OCI-LY1 (cell line): ENCODE data around the gene GPATCH8.

Experiments used
- H2AFZ ChIP-seq: fragments of 200-600 bp; sonication (generic), shearing (Covaris generic); 2 replicates; pipeline ENCODE4 v1.6.0; 2014; ENCODE audit warnings: antibody characterized with exemption, mild to moderate bottlenecking, low read length
- H3F3A ChIP-seq: fragments of 200-600 bp; sonication (generic), shearing (Covaris generic); 2 replicates; pipeline ENCODE4 v1.6.0; 2014; ENCODE audit warnings: mild to moderate bottlenecking, antibody characterized with exemption, low read length, moderate library complexity; ENCODE audit not compliant: insufficient read depth
- H3K27ac ChIP-seq: fragments of 200-600 bp; sonication (generic); 2 replicates; pipeline ENCODE4 v1.5.1; 2014; ENCODE audit warnings: low read length, mixed run types, mild to moderate bottlenecking, low read depth; ENCODE audit not compliant: poor library complexity, severe bottlenecking
- H3K27me3 ChIP-seq: fragments of 200-600 bp; sonication (generic); 2 replicates; pipeline ENCODE4 v1.6.0; 2014; ENCODE audit warnings: antibody characterized with exemption, mild to moderate bottlenecking, low read length, moderate library complexity; ENCODE audit not compliant: insufficient read depth
- H3K36me3 ChIP-seq: fragments of 200-600 bp; sonication (generic); 2 replicates; pipeline ENCODE4 v1.6.1; 2014; ENCODE audit warnings: mild to moderate bottlenecking, antibody characterized with exemption, low read length, moderate library complexity, mixed read lengths; ENCODE audit not compliant: insufficient read depth
- H3K4me1 ChIP-seq: fragments of 200-600 bp; sonication (generic); 2 replicates; pipeline ENCODE4 v1.5.1; 2014; ENCODE audit warnings: mild to moderate bottlenecking, low read length, moderate library complexity; ENCODE audit not compliant: insufficient read depth, severe bottlenecking
- H3K4me2 ChIP-seq: fragments of 200-600 bp; sonication (generic), shearing (Covaris generic); 2 replicates; pipeline ENCODE4 v1.6.1; 2014; ENCODE audit warnings: low read length
- H3K4me3 ChIP-seq: fragments of 200-600 bp; sonication (generic); 2 replicates; pipeline ENCODE4 v1.5.1; 2014; ENCODE audit warnings: low read length, low read depth, mild to moderate bottlenecking, mixed read lengths; ENCODE audit not compliant: poor library complexity, severe bottlenecking
- H3K79me2 ChIP-seq: fragments of 200-600 bp; shearing (Covaris generic); 2 replicates; pipeline ENCODE4 v1.6.1; 2016; ENCODE audit warnings: mixed run types, low read length, mixed read lengths; ENCODE audit not compliant: insufficient read depth
- H3K9ac ChIP-seq: fragments of 200-600 bp; sonication (generic), shearing (Covaris generic); 2 replicates; pipeline ENCODE4 v1.6.1; 2014; ENCODE audit warnings: mild to moderate bottlenecking, low read length, mixed read lengths
- H3K9me2 ChIP-seq: fragments of 200-600 bp; sonication (generic), shearing (Covaris generic); 2 replicates; pipeline ENCODE4 v1.6.1; 2014; ENCODE audit warnings: low read depth, mild to moderate bottlenecking, low read length, mixed read lengths
- H3K9me3 ChIP-seq: fragments of 200-600 bp; shearing (Covaris generic); 2 replicates; pipeline ENCODE4 v1.6.1; 2014; ENCODE audit warnings: low read length, mixed read lengths
- H4K20me1 ChIP-seq: fragments of 200-600 bp; sonication (generic), shearing (Covaris generic); 2 replicates; pipeline ENCODE4 v1.6.0; 2016; ENCODE audit warnings: mild to moderate bottlenecking, low read length; ENCODE audit not compliant: insufficient read depth
- EZH2 ChIP-seq: fragments of 200-600 bp; sonication (generic), shearing (Covaris generic); IDR thresholded peaks from 2 replicates; pipeline ENCODE4 v1.8.0; 2017; ENCODE audit warnings: borderline replicate concordance, mixed run types, mild to moderate bottlenecking, antibody characterized with exemption, low read length, moderate library complexity, mixed read lengths
- TF ChIP-seq, protein P1 (sequence below): fragments of 200-600 bp; sonication (generic), shearing (Covaris generic); IDR thresholded peaks from 2 replicates; pipeline ENCODE4 v1.5.1; 2017; ENCODE audit warnings: mild to moderate bottlenecking, antibody characterized with exemption, low read length, moderate library complexity, mixed read lengths

The GPATCH8 gene

DNA sequence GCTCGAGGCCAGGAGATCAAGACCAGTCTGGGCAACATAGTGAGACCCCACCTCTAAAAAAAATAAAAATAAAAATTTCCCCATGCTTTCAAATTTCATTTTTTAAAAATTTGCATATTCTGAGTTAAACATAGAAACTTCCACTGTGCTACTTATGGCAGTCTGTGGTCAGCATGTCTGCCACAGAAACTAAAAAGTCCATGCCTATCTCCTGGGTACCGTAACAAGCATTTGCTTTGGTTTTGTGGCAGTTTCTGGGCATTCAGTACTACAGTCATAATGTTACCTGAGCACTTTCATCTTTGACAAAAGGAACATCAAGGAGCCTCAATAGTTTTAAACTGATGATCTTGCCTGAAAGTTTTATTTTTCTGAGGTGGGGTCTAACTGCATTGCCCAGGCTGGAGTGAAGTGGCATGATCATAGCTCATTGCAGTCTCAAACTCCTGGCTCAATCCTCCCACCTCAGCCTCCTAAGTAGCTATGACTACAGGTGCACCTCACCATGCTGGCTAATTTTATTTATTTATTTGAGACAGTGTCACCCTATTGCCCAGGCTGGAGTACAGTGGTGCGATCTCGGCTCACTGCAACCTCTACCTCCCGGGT lies 100.5 kb downstream of the GPATCH8 start:
- H3K4me2 ChIP-seq: no peak overlapping the region
- H3K4me1 ChIP-seq: no peaks in the 10 kb centered on the region
- no peak overlapping the region for H3K4me3 ChIP-seq
- H3K9me2 ChIP-seq: no peaks in the 10 kb centered on the region
- TF ChIP-seq, protein P1, sequence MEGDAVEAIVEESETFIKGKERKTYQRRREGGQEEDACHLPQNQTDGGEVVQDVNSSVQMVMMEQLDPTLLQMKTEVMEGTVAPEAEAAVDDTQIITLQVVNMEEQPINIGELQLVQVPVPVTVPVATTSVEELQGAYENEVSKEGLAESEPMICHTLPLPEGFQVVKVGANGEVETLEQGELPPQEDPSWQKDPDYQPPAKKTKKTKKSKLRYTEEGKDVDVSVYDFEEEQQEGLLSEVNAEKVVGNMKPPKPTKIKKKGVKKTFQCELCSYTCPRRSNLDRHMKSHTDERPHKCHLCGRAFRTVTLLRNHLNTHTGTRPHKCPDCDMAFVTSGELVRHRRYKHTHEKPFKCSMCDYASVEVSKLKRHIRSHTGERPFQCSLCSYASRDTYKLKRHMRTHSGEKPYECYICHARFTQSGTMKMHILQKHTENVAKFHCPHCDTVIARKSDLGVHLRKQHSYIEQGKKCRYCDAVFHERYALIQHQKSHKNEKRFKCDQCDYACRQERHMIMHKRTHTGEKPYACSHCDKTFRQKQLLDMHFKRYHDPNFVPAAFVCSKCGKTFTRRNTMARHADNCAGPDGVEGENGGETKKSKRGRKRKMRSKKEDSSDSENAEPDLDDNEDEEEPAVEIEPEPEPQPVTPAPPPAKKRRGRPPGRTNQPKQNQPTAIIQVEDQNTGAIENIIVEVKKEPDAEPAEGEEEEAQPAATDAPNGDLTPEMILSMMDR: no peak
- TF ChIP-seq EZH2: no peak
- no peaks in the 10 kb centered on the region for H4K20me1 ChIP-seq
- H3K79me2 ChIP-seq: no peaks in the 10 kb centered on the region
- no peaks in the 10 kb centered on the region for H3K27me3 ChIP-seq
- H2AFZ ChIP-seq: no peak overlapping the region
- no peaks in the 10 kb centered on the region for H3F3A ChIP-seq
- H3K9ac ChIP-seq: no peak overlapping the region
- H3K36me3 ChIP-seq: peaks cover 64% of the 10 kb centered on the region
- no peak overlapping the region for H3K27ac ChIP-seq
- H3K9me3 ChIP-seq: no peaks in the 10 kb centered on the region

DNA sequence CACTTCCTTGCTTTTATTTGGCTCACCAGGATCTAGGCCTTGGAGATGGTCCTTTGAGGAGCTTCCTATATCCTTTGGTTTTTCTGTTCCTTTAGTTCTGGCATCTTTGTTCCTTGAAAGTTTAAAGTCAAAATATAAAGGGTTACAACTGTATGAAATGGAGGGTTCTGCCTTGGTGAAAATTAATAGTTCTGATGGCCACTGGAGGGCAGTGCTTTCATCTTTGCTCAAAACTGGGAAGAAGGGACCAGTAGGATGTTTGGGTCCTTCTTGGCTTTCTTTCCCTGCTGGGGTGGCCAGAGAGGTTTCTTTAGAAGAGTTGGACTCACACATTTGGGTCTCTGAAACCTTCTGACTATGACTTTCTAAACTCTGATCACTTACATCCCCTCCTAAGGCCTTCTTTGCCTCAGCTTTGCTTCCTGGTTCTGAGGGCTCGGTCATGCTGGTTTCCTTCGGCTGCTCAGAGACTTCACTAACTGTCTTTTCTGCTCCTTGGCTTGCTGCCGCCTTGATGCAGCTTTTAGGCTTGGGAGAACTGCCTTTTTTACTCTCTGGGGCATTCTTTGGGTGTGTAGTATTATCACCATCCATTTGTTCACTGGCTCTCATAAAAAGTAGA lies 102.9 kb downstream of the GPATCH8 start:
- H3K36me3 ChIP-seq: peaks cover 66% of the 10 kb centered on the region
- H3K9me2 ChIP-seq: no peaks in the 10 kb centered on the region
- H3K27me3 ChIP-seq: no peaks in the 10 kb centered on the region
- H2AFZ ChIP-seq: no peak overlapping the region
- H3F3A ChIP-seq: no peaks in the 10 kb centered on the region
- H3K4me1 ChIP-seq: no peaks in the 10 kb centered on the region
- H3K4me2 ChIP-seq: no peak overlapping the region
- H4K20me1 ChIP-seq: no peaks in the 10 kb centered on the region
- no peak for TF ChIP-seq EZH2
- TF ChIP-seq, protein P1: peak; percentile 70
- no peaks in the 10 kb centered on the region for H3K79me2 ChIP-seq
- no peaks in the 10 kb centered on the region for H3K9me3 ChIP-seq
- H3K4me3 ChIP-seq: no peak overlapping the region
- no peak overlapping the region for H3K9ac ChIP-seq
- H3K27ac ChIP-seq: no peak overlapping the region

DNA sequence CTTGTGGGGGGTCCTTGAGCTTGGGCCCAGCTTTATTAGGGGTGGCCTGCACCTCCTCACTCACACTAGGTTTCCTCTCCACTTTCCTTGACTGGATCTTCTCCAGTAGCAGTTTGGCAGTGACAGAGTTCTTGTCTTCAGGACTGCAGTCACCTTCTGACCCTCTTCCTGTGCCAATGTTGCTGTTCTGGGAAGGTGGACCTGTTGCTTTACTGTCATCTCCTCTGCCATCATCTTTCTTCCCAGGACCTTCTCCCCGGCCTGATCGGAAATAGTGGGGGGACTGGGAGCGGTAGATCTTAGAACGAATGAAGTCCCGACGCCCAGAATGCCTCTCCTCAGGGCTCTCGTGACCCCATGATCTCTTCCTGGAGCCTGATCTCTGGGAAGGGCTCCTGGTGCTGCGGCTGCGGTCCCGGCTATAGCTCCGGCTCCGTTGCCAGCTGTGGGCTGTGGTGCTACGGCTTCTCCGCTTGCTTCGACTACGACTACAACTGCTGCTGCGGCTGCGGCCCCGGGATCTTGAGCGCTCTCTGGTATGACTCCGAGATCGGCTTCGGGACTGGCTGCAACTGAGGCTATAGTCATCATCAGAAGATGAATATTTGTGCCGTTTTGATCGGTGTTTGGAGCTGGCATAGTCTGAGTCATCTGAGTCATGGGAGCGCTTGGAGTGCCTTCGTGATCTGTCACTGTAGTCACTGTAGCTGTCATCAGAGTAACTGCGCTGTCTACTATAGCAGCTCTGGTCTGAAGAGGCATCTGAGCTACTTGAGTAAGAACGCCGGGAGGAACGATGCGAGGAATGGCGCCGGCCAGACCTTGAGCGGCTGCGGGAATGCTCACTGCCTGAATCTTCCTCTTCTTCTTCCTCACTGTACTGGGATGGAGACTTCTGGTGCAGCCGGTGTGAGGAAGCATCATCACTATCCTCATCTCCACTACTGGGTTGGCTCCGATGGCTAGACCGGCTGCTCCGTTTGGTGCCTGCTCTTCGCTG lies 104.2 kb downstream of the GPATCH8 start:
- no peaks in the 10 kb centered on the region for H3K79me2 ChIP-seq
- H3K27ac ChIP-seq: no peak overlapping the region
- H3K9ac ChIP-seq: no peak overlapping the region
- no peaks in the 10 kb centered on the region for H4K20me1 ChIP-seq
- H2AFZ ChIP-seq: no peak overlapping the region
- no peaks in the 10 kb centered on the region for H3K9me3 ChIP-seq
- no peaks in the 10 kb centered on the region for H3K4me1 ChIP-seq
- TF ChIP-seq, protein P1: no peak
- TF ChIP-seq EZH2: no peak
- no peak overlapping the region for H3K4me2 ChIP-seq
- H3K9me2 ChIP-seq: no peaks in the 10 kb centered on the region
- H3K36me3 ChIP-seq: peaks cover 59% of the 10 kb centered on the region
- H3F3A ChIP-seq: no peaks in the 10 kb centered on the region
- H3K4me3 ChIP-seq: no peak overlapping the region
- H3K27me3 ChIP-seq: no peaks in the 10 kb centered on the region
